Thyroid gland (tissue), 4 donors: ENCODE results near the gene ASGR1. TPM values are rescaled to one million over a fixed set of nuclear protein-coding genes. Genes with fewer than 3 reads are reported as not detected.
A peak's percentile ranks its signal among the peaks of the same experiment; 100 is the strongest.

Source experiments
- DNase-seq, 2 donors: peaks; one replicate each; pipeline ENCODE4 v3.0.0-alpha.2; 2019
- H3K27ac ChIP-seq, 3 donors: fragments of 200-600 bp; sonication (generic); 1 replicate in 2 of 3; 2 replicates in 1 of 3; pipeline ENCODE4 v1.5.1; 2016 to 2019; ENCODE audit warnings: mild to moderate bottlenecking in 1 of 3, moderate library complexity in 1 of 3
- H3K27me3 ChIP-seq: fragments of 200-600 bp; sonication (generic); one replicate; pipeline ENCODE4 v1.5.1; 2019
- H3K36me3 ChIP-seq, 2 donors: fragments of 200-600 bp; sonication (generic); one replicate each; pipeline ENCODE4 v1.5.1; 2016 to 2019
- H3K4me1 ChIP-seq, 2 donors: fragments of 200-600 bp; sonication (generic); one replicate each; pipeline ENCODE4 v1.5.1; 2017 to 2019
- H3K4me3 ChIP-seq, 3 donors: fragments of 200-600 bp; sonication (generic); replicated peaks in 1 of 3; 1 replicate in 2 of 3; 2 replicates in 1 of 3; pipeline ENCODE4 v1.5.1; 2016; ENCODE audit warnings: mild to moderate bottlenecking in 1 of 3
- H3K9me3 ChIP-seq: fragments of 200-600 bp; sonication (generic); one replicate; pipeline ENCODE4 v1.5.1; 2017
- POLR2A ChIP-seq, 2 donors: fragments of 450-650 bp; IDR thresholded peaks; one replicate each; pipeline ENCODE4 v1.6.1; 2017; ENCODE audit warnings: antibody characterized with exemption in 2 of 2, mild to moderate bottlenecking in 2 of 2, moderate library complexity in 1 of 2
- WGBS, 2 donors: methylation state at CpG; one replicate each; pipeline ENCODE4 v1.1.5; 2017; 5-methylcytosine and 5-hydroxymethylcytosine counted together
- intact Hi-C: fragments of 100-400 bp; cut with DNase I; formaldehyde crosslinking; loops from one replicate; pipeline ENCODE4 v1.15.1; 2023
- total RNA-seq, 4 donors: library from RNA; depleted of rRNA; stranded (reverse); fragments of >200 nt; gene quantifications; one replicate each; pipeline ENCODE4 v1.2.3, GENCODE V29; 2016
- TF ChIP-seq, protein P1 (sequence below), 6 experiments: fragments of 200-600 bp in 3 of 6; fragments of 450-650 bp in 3 of 6; sonication (generic) in 3 of 6; IDR thresholded peaks; one replicate each; pipeline ENCODE4 v1.5.1; 2016 to 2019; ENCODE audit warnings: antibody characterized with exemption in 6 of 6, mild to moderate bottlenecking in 2 of 6, inconsistent platforms in 1 of 6, moderate library complexity in 1 of 6

Gene ASGR1
- total RNA-seq, 4 donors from 2014 or later = 3.0 to 6.5 (median 3.3) TPM; not detected in 1

- H3K4me1 ChIP-seq = peaks cover 28 to 63% of the 10 kb centered on the region in 2 donors
- H3K4me3 ChIP-seq = peak overlapping the region in 1 of 3 donors; percentile 41
- 34% methylated on average over 10 of the region's 10 CpGs for WGBS, 2 donors
- intact Hi-C loops = no loop called here
- no peak for DNase-seq
- TF ChIP-seq, protein P1, sequence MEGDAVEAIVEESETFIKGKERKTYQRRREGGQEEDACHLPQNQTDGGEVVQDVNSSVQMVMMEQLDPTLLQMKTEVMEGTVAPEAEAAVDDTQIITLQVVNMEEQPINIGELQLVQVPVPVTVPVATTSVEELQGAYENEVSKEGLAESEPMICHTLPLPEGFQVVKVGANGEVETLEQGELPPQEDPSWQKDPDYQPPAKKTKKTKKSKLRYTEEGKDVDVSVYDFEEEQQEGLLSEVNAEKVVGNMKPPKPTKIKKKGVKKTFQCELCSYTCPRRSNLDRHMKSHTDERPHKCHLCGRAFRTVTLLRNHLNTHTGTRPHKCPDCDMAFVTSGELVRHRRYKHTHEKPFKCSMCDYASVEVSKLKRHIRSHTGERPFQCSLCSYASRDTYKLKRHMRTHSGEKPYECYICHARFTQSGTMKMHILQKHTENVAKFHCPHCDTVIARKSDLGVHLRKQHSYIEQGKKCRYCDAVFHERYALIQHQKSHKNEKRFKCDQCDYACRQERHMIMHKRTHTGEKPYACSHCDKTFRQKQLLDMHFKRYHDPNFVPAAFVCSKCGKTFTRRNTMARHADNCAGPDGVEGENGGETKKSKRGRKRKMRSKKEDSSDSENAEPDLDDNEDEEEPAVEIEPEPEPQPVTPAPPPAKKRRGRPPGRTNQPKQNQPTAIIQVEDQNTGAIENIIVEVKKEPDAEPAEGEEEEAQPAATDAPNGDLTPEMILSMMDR (IDR thresholded peaks at IDR 0.05) = no peak
- TF ChIP-seq POLR2A (IDR thresholded peaks at IDR 0.05) = no peak
- H3K9me3 ChIP-seq = no peaks in the 10 kb centered on the region
- H3K27ac ChIP-seq = peak overlapping the region in 2 of 3 donors; percentile 38 to 83
- H3K27me3 ChIP-seq = no peaks in the 10 kb centered on the region
- H3K36me3 ChIP-seq = no peaks in the 10 kb centered on the region
Observed at GRCh38 chr17:7215652-7216180, 36.5 kb upstream of the ASGR1 start.

- WGBS, 2 donors = 31 to 42% methylated on average over 8 of the region's 9 CpGs
- no peaks in the 10 kb centered on the region for H3K27me3 ChIP-seq
- DNase-seq = no peak
- peaks cover 25 to 59% of the 10 kb centered on the region in 2 donors for H3K4me1 ChIP-seq
- no peaks in the 10 kb centered on the region for H3K9me3 ChIP-seq
- TF ChIP-seq POLR2A (IDR thresholded peaks at IDR 0.05) = no peak
- TF ChIP-seq, protein P1 (IDR thresholded peaks at IDR 0.05) = no peak
- H3K27ac ChIP-seq = peak overlapping the region in 1 of 3 donors; percentile 38
- H3K4me3 ChIP-seq = peak overlapping the region in 1 of 3 donors; percentile 35
- intact Hi-C loops = no loop called here
- no peaks in the 10 kb centered on the region for H3K36me3 ChIP-seq
Observed at GRCh38 chr17:7215136-7215638, 36.0 kb upstream of the ASGR1 start.

GRCh38 chr17:7214300-7215135, 35.3 kb upstream of the ASGR1 start:
- peaks cover 25 to 59% of the 10 kb centered on the region in 2 donors for H3K4me1 ChIP-seq
- intact Hi-C loops = no loop called here
- H3K27ac ChIP-seq = peak overlapping the region in 2 of 3 donors; percentile 31 to 68
- peak; percentile 96 to 98 for DNase-seq
- H3K9me3 ChIP-seq = no peaks in the 10 kb centered on the region
- WGBS, 2 donors = 1% methylated on average over 40 to 43 of the region's 45 CpGs
- H3K4me3 ChIP-seq = peak overlapping the region in 2 of 3 donors; percentile 19 to 35
- H3K27me3 ChIP-seq = no peaks in the 10 kb centered on the region
- no peaks in the 10 kb centered on the region for H3K36me3 ChIP-seq
- TF ChIP-seq, protein P1 (IDR thresholded peaks at IDR 0.05) = peak in 5 of 6 experiments; percentile 13 to 47 (median 37)
- no peak for TF ChIP-seq POLR2A (IDR thresholded peaks at IDR 0.05)

- Histone ChIP-seq H3K36me3 (no peaks in the 10 kb centered on the region), H3K27me3 (no peaks in the 10 kb centered on the region), H3K27ac (peak overlapping the region in 1 of 3 donors; percentile 68), H3K9me3 (no peaks in the 10 kb centered on the region), H3K4me1 (peaks cover 25 to 53% of the 10 kb centered on the region in 2 donors), H3K4me3 (peak overlapping the region in 1 of 3 donors; percentile 35)
- TF ChIP-seq POLR2A (IDR thresholded peaks at IDR 0.05) = no peak
- TF ChIP-seq, protein P1 (IDR thresholded peaks at IDR 0.05) = peak in 3 of 6 experiments; percentile 35 to 37 (median 37)
- DNase-seq = peak; percentile 50 to 69
- 3 to 6% methylated on average over 15 of the region's 15 CpGs for WGBS, 2 donors
- intact Hi-C loops = no loop called here
Observed at GRCh38 chr17:7213895-7214299, 34.7 kb upstream of the ASGR1 start.
